ENCODE measurements around the gene BMERB1. TPM values are rescaled to one million over a fixed set of nuclear protein-coding genes. Genes with fewer than 3 reads are reported as not detected.
A peak's percentile ranks its signal among the peaks of the same experiment; 100 is the strongest.

BMERB1 gene
- polyA plus RNA-seq, 4 donors = 0.89 to 20.9 (median 4.7) TPM

DNA sequence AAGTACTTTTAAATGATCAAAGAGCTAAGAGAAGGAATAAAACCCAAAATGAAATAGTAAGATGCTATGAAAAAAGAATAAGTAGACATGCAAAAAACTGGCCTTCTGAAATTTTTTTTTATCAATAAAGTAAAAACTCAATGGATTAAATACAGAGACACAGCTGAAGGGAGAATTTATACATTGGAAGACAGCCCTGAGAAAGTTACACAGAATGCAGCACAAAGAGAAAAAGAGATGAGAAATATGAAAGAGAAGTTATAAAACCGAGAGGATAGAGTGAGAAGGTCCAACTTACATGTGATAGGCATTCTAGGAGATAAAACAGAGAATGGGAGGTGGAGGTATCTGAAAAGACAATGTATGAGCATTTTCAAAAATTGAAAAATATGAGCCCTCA, 151.6 kb downstream of the BMERB1 start:
- FAIRE-seq (no peak), DNase-seq (no peak)
- peaks cover 0 to 10% of the 10 kb centered on the region in 2 donors for H3K9me3 ChIP-seq (ENCODE audit: control insufficient read depth in 2 of 2, insufficient read depth in 1 of 2, low read depth in 1 of 2, low read length in 1 of 2)
- H3K27ac ChIP-seq (ENCODE audit: low read depth in 1 of 3, low read length in 2 of 3) = no peak overlapping the region
- H3K4me3 ChIP-seq (ENCODE audit: low read depth in 1 of 3, low read length in 3 of 3) = no peak overlapping the region
- WGBS, 3 donors = 86 to 93% (median 93%) methylated on average over 1 of the region's 1 CpG
- H3K4me1 ChIP-seq (ENCODE audit: control insufficient read depth in 3 of 3, insufficient read depth in 2 of 3, low read depth in 1 of 3, low read length in 2 of 3) = peaks cover 0 to 6% (median 5%) of the 10 kb centered on the region in 3 donors
- H3K27me3 ChIP-seq (ENCODE audit: control insufficient read depth in 3 of 3, insufficient read depth in 3 of 3, low read length in 3 of 3) = no peaks in the 10 kb centered on the region
- peaks cover 0 to 28% (median 0%) of the 10 kb centered on the region in 3 donors for H3K36me3 ChIP-seq (ENCODE audit: control insufficient read depth in 3 of 3, insufficient read depth in 2 of 3, low read depth in 1 of 3, low read length in 3 of 3)

DNA sequence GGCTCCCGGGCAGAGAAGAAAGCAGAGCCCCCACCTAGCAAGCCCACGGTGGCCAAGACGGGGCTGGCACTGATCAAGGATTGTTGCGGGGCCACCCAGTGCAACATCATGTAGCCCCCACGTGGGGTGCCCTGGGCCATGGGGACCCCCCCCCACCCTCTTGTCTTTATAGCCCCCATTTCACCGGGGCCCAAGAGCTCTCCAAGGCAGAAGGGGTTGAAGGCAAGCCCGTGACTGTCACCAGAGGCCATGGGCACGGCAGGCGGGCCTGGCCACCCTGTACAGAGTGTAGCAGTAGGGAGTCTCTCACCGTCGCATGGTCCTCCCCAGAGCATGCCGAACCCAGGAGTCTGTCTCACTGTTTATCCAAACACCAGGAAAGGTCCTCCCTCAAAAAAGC, 152.3 kb downstream of the BMERB1 start:
- Histone ChIP-seq H3K4me3 (ENCODE audit: low read depth in 1 of 3, low read length in 3 of 3) (no peak overlapping the region), H3K27me3 (ENCODE audit: control insufficient read depth in 3 of 3, insufficient read depth in 3 of 3, low read length in 3 of 3) (no peaks in the 10 kb centered on the region), H3K27ac (ENCODE audit: low read depth in 1 of 3, low read length in 2 of 3) (no peak overlapping the region), H3K4me1 (ENCODE audit: control insufficient read depth in 3 of 3, insufficient read depth in 2 of 3, low read depth in 1 of 3, low read length in 2 of 3) (peaks cover 0 to 9% (median 9%) of the 10 kb centered on the region in 3 donors), H3K9me3 (ENCODE audit: control insufficient read depth in 2 of 2, insufficient read depth in 1 of 2, low read depth in 1 of 2, low read length in 1 of 2) (peaks cover 0 to 10% of the 10 kb centered on the region in 2 donors), H3K36me3 (ENCODE audit: control insufficient read depth in 3 of 3, insufficient read depth in 2 of 3, low read depth in 1 of 3, low read length in 3 of 3) (peaks cover 0 to 28% (median 0%) of the 10 kb centered on the region in 3 donors)
- FAIRE-seq = no peak
- no peak for DNase-seq
- WGBS, 3 donors = 96 to 97% (median 97%) methylated on average over 12 of the region's 12 CpGs

DNA sequence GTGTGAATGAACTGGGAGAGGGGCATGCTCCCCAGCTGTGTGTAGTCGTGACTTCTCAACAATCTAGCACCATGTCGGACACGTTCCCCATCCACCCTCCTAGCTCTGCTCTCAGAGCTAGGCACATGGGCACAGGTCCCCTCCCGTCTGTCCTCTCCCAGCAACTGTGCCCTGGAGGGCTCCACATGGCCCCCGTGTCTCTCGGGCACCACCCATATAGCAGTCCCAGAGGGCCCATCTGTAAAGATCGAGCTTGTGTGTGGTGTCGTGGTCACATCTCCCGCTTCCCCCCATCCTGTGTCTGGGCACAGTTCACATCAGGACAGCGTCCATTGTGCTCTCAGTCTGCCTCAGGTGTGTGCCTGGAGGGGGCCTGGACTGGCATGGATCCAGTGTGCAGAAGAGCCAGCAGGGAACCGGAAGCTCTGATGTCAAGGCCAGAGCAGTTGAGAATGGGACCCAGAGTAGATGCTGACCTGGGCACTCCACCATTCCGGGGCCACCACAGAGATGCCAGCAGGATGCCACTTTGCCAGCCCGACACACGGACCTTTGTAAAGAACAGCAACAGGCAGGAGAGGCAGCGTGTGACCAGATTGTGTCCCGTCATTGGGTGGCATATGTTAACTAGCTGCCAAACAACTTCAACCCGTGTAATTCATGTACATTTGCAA, 152.9 kb downstream of the BMERB1 start:
- no peak overlapping the region for H3K4me3 ChIP-seq (ENCODE audit: low read depth in 1 of 3, low read length in 3 of 3)
- H3K4me1 ChIP-seq (ENCODE audit: control insufficient read depth in 3 of 3, insufficient read depth in 2 of 3, low read depth in 1 of 3, low read length in 2 of 3) = peaks cover 0 to 9% (median 9%) of the 10 kb centered on the region in 3 donors
- no peaks in the 10 kb centered on the region for H3K27me3 ChIP-seq (ENCODE audit: control insufficient read depth in 3 of 3, insufficient read depth in 3 of 3, low read length in 3 of 3)
- no peak for FAIRE-seq
- H3K9me3 ChIP-seq (ENCODE audit: control insufficient read depth in 2 of 2, insufficient read depth in 1 of 2, low read depth in 1 of 2, low read length in 1 of 2) = peaks cover 0 to 10% of the 10 kb centered on the region in 2 donors
- DNase-seq = no peak
- no peak overlapping the region for H3K27ac ChIP-seq (ENCODE audit: low read depth in 1 of 3, low read length in 2 of 3)
- peaks cover 0 to 29% (median 0%) of the 10 kb centered on the region in 3 donors for H3K36me3 ChIP-seq (ENCODE audit: control insufficient read depth in 3 of 3, insufficient read depth in 2 of 3, low read depth in 1 of 3, low read length in 3 of 3)
- WGBS, 3 donors = 96 to 97% (median 96%) methylated on average over 17 of the region's 17 CpGs

DNA sequence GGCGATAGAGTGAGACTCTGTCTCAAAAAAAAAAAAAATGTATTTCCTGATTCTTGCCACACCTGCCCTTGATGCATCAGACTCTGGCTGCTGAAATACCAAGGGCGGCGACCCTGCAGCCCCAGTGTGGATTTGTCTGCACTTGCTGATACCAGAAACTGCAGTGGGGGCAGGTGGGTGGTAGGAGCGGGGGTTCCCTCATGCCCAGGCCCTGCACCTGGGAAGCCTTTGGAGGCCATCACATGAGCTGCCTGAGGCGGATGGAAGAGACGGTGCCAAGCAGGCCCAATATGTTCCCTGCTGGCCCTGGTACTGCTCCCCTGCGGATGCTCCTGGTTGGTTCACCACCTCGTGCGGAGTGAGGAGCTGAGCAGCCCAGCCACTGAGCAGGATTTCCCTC, 157.9 kb downstream of the BMERB1 start:
- H3K27me3 ChIP-seq (ENCODE audit: control insufficient read depth in 3 of 3, insufficient read depth in 3 of 3, low read length in 3 of 3) = no peaks in the 10 kb centered on the region

DNA sequence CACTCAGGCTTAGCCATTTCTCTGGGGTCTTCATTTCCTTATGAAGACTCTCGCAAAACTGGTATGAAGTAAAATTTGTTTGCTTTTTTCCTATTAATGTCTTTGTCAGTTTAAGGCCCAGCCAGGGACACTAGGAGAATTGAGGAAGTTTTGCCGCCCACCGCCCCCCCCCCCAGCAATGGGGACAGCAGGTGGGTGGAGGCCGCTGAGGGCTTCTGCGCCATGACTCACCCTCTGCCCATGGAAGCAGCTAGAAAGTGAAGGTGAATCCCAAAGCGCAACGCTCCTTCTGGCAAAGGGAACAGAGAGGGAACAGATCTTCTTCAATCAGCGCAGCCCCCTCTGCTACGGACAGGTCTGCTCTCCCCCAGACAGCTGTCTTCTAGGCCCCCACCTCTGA, 158.8 kb downstream of the BMERB1 start:
- 86 to 95% (median 92%) methylated on average over 9 of the region's 9 CpGs for WGBS, 3 donors
- no peak for DNase-seq
- FAIRE-seq = no peak
- Histone ChIP-seq H3K4me3 (ENCODE audit: low read depth in 1 of 3, low read length in 3 of 3) (no peak overlapping the region), H3K9me3 (ENCODE audit: control insufficient read depth in 2 of 2, insufficient read depth in 1 of 2, low read depth in 1 of 2, low read length in 1 of 2) (no peaks in the 10 kb centered on the region), H3K36me3 (ENCODE audit: control insufficient read depth in 3 of 3, insufficient read depth in 2 of 3, low read depth in 1 of 3, low read length in 3 of 3) (peaks cover 6 to 52% (median 9%) of the 10 kb centered on the region in 3 donors), H3K27ac (ENCODE audit: low read depth in 1 of 3, low read length in 2 of 3) (no peak overlapping the region), H3K4me1 (ENCODE audit: control insufficient read depth in 3 of 3, insufficient read depth in 2 of 3, low read depth in 1 of 3, low read length in 2 of 3) (peaks cover 0 to 9% (median 9%) of the 10 kb centered on the region in 3 donors), H3K27me3 (ENCODE audit: control insufficient read depth in 3 of 3, insufficient read depth in 3 of 3, low read length in 3 of 3) (no peaks in the 10 kb centered on the region)

More for the DNA sequence above, 157.9 kb downstream of the BMERB1 start:
- no peak for FAIRE-seq
- no peaks in the 10 kb centered on the region for H3K9me3 ChIP-seq (ENCODE audit: control insufficient read depth in 2 of 2, insufficient read depth in 1 of 2, low read depth in 1 of 2, low read length in 1 of 2)
- WGBS, 3 donors = 60 to 75% (median 71%) methylated on average over 9 of the region's 9 CpGs
- H3K4me3 ChIP-seq (ENCODE audit: low read depth in 1 of 3, low read length in 3 of 3) = no peak overlapping the region
- peak overlapping the region in 1 of 3 donors; percentile 57 for H3K27ac ChIP-seq (ENCODE audit: low read depth in 1 of 3, low read length in 2 of 3)
- H3K4me1 ChIP-seq (ENCODE audit: control insufficient read depth in 3 of 3, insufficient read depth in 2 of 3, low read depth in 1 of 3, low read length in 2 of 3) = peaks cover 0 to 9% (median 9%) of the 10 kb centered on the region in 3 donors
- peaks cover 2 to 48% (median 6%) of the 10 kb centered on the region in 3 donors for H3K36me3 ChIP-seq (ENCODE audit: control insufficient read depth in 3 of 3, insufficient read depth in 2 of 3, low read depth in 1 of 3, low read length in 3 of 3)
- peak; percentile 21 to 39 for DNase-seq

DNA sequence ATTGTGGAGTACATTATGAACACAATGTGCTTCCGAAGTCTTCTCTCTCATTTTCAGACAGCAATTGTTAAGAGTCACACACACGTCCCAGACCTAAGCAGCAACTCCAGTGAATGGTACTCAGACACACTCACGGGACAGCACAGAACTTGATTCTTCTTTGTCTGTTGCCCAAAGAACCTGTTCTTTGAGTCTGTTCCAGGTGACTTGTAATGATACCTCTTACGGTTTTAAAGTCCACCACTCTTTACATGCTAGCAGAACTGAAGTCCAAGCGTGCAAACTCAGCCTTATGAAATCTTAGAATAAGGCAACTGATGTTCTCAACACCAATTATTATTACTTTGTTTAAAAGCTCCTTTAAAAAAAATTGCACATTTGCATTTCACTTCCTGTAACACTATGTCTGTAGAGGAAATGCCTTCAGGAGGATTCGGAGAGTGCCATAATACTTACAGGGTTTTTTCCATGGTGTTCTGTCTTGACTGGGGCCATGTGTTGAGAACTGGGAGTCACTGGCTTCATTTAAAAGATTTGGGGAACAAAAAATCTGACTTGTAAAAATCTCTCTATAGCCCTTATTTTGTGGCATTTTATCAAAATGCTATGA, 160.4 kb downstream of the BMERB1 start:
- 39 to 71% (median 55%) methylated on average over 6 of the region's 6 CpGs for WGBS, 3 donors
- peak overlapping the region in 1 of 3 donors; percentile 29 for H3K27ac ChIP-seq (ENCODE audit: low read depth in 1 of 3, low read length in 2 of 3)
- no peaks in the 10 kb centered on the region for H3K9me3 ChIP-seq (ENCODE audit: control insufficient read depth in 2 of 2, insufficient read depth in 1 of 2, low read depth in 1 of 2, low read length in 1 of 2)
- no peaks in the 10 kb centered on the region for H3K27me3 ChIP-seq (ENCODE audit: control insufficient read depth in 3 of 3, insufficient read depth in 3 of 3, low read length in 3 of 3)
- no peak overlapping the region for H3K4me3 ChIP-seq (ENCODE audit: low read depth in 1 of 3, low read length in 3 of 3)
- H3K4me1 ChIP-seq (ENCODE audit: control insufficient read depth in 3 of 3, insufficient read depth in 2 of 3, low read depth in 1 of 3, low read length in 2 of 3) = peaks cover 0 to 9% (median 5%) of the 10 kb centered on the region in 3 donors
- FAIRE-seq = no peak
- peaks cover 6 to 52% (median 19%) of the 10 kb centered on the region in 3 donors for H3K36me3 ChIP-seq (ENCODE audit: control insufficient read depth in 3 of 3, insufficient read depth in 2 of 3, low read depth in 1 of 3, low read length in 3 of 3)
- DNase-seq = peak; percentile 42 to 48

DNA sequence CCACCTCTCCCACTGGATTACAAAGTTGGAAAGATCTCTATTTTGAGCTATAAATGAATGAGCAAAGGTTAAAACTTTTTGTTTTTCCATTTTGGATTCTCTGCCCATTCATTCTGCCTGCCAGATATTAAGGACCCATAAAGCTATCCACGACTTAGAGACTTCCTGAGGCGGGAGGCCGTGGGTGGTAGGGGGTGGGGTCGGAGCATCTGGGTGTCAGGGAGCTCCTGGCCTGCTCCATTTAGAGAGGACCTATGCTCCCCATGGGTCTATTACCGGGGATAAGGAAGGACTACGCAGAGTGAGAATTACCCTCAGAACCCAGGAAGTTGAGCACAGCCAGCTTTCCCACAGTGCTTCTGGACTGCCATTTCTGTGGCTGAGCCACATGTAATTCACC, 162.7 kb downstream of the BMERB1 start:
- Histone ChIP-seq H3K9me3 (ENCODE audit: control insufficient read depth in 2 of 2, insufficient read depth in 1 of 2, low read depth in 1 of 2, low read length in 1 of 2) (no peaks in the 10 kb centered on the region), H3K4me1 (ENCODE audit: control insufficient read depth in 3 of 3, insufficient read depth in 2 of 3, low read depth in 1 of 3, low read length in 2 of 3) (no peaks in the 10 kb centered on the region), H3K4me3 (ENCODE audit: low read depth in 1 of 3, low read length in 3 of 3) (no peak overlapping the region), H3K27ac (ENCODE audit: low read depth in 1 of 3, low read length in 2 of 3) (no peak overlapping the region), H3K36me3 (ENCODE audit: control insufficient read depth in 3 of 3, insufficient read depth in 2 of 3, low read depth in 1 of 3, low read length in 3 of 3) (peaks cover 16 to 72% (median 37%) of the 10 kb centered on the region in 3 donors), H3K27me3 (ENCODE audit: control insufficient read depth in 3 of 3, insufficient read depth in 3 of 3, low read length in 3 of 3) (no peaks in the 10 kb centered on the region)
- DNase-seq = no peak
- FAIRE-seq = no peak
- 79 to 92% (median 87%) methylated on average over 6 of the region's 6 CpGs for WGBS, 3 donors

DNA sequence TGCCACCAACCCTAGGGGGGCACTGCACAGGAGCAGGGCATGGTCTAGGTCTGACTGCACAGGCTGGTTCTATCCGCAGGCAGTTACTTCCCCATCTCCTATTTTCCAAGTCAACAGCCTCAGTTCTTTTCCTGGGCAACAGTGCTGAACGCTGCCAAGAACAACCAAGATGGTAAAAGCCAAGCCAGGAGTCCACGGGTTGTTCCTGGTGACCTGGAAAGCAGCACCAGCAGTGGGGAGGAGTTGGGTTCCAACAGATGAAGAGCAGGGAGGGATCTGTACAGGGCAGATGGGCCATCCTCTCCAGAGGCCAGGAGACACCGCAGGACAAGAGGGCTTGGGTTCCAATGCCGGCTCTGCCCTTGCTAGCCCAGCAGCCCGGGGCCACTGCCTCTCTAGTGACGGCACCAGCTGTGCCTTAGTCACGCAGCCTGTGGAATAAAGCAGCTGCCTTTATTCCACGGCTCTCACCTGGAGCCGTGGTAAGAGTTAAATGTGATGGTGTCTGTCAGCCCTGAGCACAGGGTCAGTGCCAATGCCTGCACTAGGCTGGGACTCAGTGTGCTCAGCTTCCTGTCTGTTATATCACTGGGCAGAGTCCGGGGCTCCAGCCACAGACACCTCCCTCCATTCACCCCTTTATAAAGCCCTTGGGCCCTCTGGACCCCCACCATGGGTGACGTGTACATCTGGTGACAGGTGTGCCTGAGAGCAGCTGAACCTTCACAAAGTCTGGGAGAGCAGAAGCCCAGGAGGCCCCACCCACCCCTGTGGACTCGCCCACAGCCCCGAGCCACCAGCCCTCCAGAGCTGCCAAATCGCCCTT, 163.6 kb downstream of the BMERB1 start:
- 83 to 93% (median 93%) methylated on average over 14 to 15 of the region's 15 CpGs for WGBS, 3 donors
- Histone ChIP-seq H3K27ac (ENCODE audit: low read depth in 1 of 3, low read length in 2 of 3) (no peak overlapping the region), H3K27me3 (ENCODE audit: control insufficient read depth in 3 of 3, insufficient read depth in 3 of 3, low read length in 3 of 3) (no peaks in the 10 kb centered on the region), H3K9me3 (ENCODE audit: control insufficient read depth in 2 of 2, insufficient read depth in 1 of 2, low read depth in 1 of 2, low read length in 1 of 2) (no peaks in the 10 kb centered on the region), H3K4me1 (ENCODE audit: control insufficient read depth in 3 of 3, insufficient read depth in 2 of 3, low read depth in 1 of 3, low read length in 2 of 3) (no peaks in the 10 kb centered on the region), H3K4me3 (ENCODE audit: low read depth in 1 of 3, low read length in 3 of 3) (no peak overlapping the region), H3K36me3 (ENCODE audit: control insufficient read depth in 3 of 3, insufficient read depth in 2 of 3, low read depth in 1 of 3, low read length in 3 of 3) (peaks cover 16 to 68% (median 40%) of the 10 kb centered on the region in 3 donors)
- DNase-seq (no peak), FAIRE-seq (no peak)

Data from small intestine (tissue), 7 donors.